Measurements from ENCODE around the gene KAZALD1. TPM values are rescaled to one million over a fixed set of nuclear protein-coding genes. Genes with fewer than 3 reads are reported as not detected.
A peak's percentile ranks its signal among the peaks of the same experiment; 100 is the strongest.

KAZALD1 gene
- total RNA-seq (2021; fragmentation: NEBNext Ultra II Directional; extraction: Animal tissue kit (Norgen Biotek cat#: 25700)), result 10 to 100 TPM; 14.5 to 21.1 (median 19.9) TPM
- long read RNA-seq, partial matches to known transcripts, result 1 of 8 reads
- long read RNA-seq, other reads (novel, unspliced or antisense), result 4 of 8 reads

DNA sequence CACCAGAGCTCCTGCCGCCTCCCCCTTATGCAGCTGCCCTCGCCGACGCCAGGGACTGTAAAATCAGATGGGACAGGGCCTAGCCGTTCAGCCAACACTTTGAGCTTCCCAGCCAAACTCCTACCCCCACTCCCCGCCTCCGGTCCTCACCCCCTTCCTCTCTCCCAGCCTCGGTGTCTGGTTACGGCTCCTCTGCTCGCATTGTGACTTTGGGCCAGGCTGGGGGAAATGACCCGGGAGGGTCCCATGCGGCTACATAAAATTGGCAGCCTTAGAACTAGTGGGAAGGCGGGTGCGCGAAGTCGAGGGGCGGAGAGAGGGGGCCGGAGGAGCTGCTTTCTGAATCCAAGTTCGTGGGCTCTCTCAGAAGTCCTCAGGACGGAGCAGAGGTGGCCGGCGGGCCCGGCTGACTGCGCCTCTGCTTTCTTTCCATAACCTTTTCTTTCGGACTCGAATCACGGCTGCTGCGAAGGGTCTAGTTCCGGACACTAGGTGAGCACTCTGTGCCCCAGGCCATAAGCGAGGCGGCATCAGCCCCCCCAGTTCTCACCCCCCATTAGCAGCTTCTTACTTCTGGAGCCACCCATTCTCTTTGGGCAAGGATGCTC, at the start of gene KAZALD1:
Gene KAZALD1 (plus strand): TSS at position 366 of the 608 bp plus-strand sequence. CDS start 604 bp downstream, outside the sequence.
- H3K4me1 Mint-ChIP-seq (ENCODE audit: low read depth), result peaks cover 54% of the 10 kb centered on the region
- H3K27me3 Mint-ChIP-seq (ENCODE audit: insufficient read depth), result peaks cover 3% of the 10 kb centered on the region
- peak; percentile 68 for DNase-seq
- TF ChIP-seq, protein P1, sequence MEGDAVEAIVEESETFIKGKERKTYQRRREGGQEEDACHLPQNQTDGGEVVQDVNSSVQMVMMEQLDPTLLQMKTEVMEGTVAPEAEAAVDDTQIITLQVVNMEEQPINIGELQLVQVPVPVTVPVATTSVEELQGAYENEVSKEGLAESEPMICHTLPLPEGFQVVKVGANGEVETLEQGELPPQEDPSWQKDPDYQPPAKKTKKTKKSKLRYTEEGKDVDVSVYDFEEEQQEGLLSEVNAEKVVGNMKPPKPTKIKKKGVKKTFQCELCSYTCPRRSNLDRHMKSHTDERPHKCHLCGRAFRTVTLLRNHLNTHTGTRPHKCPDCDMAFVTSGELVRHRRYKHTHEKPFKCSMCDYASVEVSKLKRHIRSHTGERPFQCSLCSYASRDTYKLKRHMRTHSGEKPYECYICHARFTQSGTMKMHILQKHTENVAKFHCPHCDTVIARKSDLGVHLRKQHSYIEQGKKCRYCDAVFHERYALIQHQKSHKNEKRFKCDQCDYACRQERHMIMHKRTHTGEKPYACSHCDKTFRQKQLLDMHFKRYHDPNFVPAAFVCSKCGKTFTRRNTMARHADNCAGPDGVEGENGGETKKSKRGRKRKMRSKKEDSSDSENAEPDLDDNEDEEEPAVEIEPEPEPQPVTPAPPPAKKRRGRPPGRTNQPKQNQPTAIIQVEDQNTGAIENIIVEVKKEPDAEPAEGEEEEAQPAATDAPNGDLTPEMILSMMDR (IDR thresholded peaks at IDR 0.05), result no peak; the same call in 1 of the 2 replicates
- H3K27ac Mint-ChIP-seq, result peak within 1 kb of the TSS; percentile 98
- H3K9me3 Mint-ChIP-seq, result no peaks in the 10 kb centered on the region
- peak within 1 kb of the TSS; percentile 91 for H3K4me3 Mint-ChIP-seq
- no peaks in the 10 kb centered on the region for H3K36me3 Mint-ChIP-seq (ENCODE audit: low read depth)

GRCh38 chr10:101012525-101013364, 49.0 kb upstream of the KAZALD1 start:
- H3K4me1 Mint-ChIP-seq (ENCODE audit: low read depth), result peaks cover 48% of the 10 kb centered on the region
- peak overlapping the region; percentile 85 for H3K27ac Mint-ChIP-seq
- TF ChIP-seq, protein P1 (IDR thresholded peaks at IDR 0.05), result peak; percentile 96
- peaks cover 7% of the 10 kb centered on the region; the same call in 1 of the 2 replicates for H3K27me3 Mint-ChIP-seq (ENCODE audit: insufficient read depth)
- no peaks in the 10 kb centered on the region for H3K9me3 Mint-ChIP-seq
- H3K4me3 Mint-ChIP-seq, result peak overlapping the region; percentile 45
- no peaks in the 10 kb centered on the region for H3K36me3 Mint-ChIP-seq (ENCODE audit: low read depth)
- DNase-seq, result peak; percentile 94

DNA sequence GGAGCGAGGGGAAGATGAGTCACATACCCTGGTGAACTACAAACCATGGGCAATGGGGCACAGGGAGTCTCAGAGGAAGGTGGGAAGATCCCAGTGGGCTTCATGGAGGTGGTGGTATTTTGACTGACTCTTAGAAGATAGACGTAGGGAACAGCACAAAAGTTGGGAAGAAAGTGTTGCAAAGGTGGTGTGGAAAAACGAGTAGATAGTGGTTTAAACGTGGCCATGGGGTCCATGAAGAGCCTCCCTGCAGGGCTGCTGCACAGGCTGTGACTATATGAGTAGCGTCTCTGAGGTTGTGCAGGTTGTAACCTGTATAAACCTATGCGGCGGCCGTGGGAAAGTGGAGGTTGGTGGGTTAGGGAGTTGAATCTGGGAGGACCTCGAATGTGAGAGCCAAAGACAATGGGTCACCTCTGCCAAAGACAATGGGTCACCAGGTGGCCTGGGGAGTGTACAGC, 48.4 kb upstream of the KAZALD1 start:
- Mint-ChIP-seq H3K36me3 (ENCODE audit: low read depth) (no peaks in the 10 kb centered on the region), H3K4me3 (peak overlapping the region; percentile 45), H3K27ac (peak overlapping the region; percentile 85), H3K27me3 (ENCODE audit: insufficient read depth) (peaks cover 7% of the 10 kb centered on the region), H3K4me1 (ENCODE audit: low read depth) (peaks cover 41% of the 10 kb centered on the region), H3K9me3 (no peaks in the 10 kb centered on the region)
- TF ChIP-seq, protein P1 (IDR thresholded peaks at IDR 0.05), result no peak
- DNase-seq, result no peak

GRCh38 chr10:101014230-101014884, 47.4 kb upstream of the KAZALD1 start:
- no peaks in the 10 kb centered on the region for H3K36me3 Mint-ChIP-seq (ENCODE audit: low read depth)
- H3K27me3 Mint-ChIP-seq (ENCODE audit: insufficient read depth), result peaks cover 9% of the 10 kb centered on the region
- H3K4me3 Mint-ChIP-seq, result peak overlapping the region; percentile 12; the same call in 1 of the 2 replicates
- peaks cover 41% of the 10 kb centered on the region for H3K4me1 Mint-ChIP-seq (ENCODE audit: low read depth)
- H3K27ac Mint-ChIP-seq, result peak overlapping the region; percentile 83
- peak; percentile 55 for DNase-seq
- TF ChIP-seq, protein P1 (IDR thresholded peaks at IDR 0.05), result peak; percentile 88
- H3K9me3 Mint-ChIP-seq, result no peaks in the 10 kb centered on the region

DNA sequence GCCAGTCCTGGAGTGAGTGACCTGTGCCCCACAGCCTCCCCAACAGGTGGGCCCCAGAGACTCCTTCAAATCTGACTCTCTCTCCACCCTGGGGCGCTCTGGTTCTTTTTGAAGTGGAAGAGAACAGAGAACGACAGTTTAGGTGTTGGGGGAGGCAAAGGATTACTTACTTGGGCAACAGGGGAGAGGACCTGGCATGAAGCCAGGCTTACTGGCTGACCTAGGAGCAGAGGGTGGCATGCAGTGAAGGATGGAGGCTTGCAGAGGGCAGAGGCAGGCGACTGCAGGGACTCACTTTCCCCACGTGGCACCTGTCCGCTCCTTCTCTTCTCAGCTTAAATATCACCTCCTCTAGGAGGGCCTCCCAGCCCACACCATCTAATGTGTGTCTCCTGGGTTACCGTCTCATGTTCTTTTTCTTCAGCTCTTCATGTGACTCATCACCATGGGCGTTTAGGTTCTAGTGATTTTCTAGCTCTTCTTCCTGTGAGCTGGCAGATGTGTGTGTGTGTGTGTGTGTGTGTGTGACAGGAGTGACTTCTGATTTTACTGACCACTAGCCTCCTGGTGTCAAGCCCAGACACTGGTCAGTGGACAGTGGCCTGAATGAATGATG, 46.7 kb upstream of the KAZALD1 start:
- Mint-ChIP-seq H3K4me1 (ENCODE audit: low read depth) (peaks cover 41% of the 10 kb centered on the region), H3K27me3 (ENCODE audit: insufficient read depth) (peaks cover 9% of the 10 kb centered on the region), H3K4me3 (no peak overlapping the region), H3K27ac (peak overlapping the region; percentile 83), H3K36me3 (ENCODE audit: low read depth) (no peaks in the 10 kb centered on the region), H3K9me3 (no peaks in the 10 kb centered on the region)
- TF ChIP-seq, protein P1 (IDR thresholded peaks at IDR 0.05), result no peak
- DNase-seq, result peak; percentile 99
